H1 (cell line): Measurements from ENCODE around the gene L3MBTL1. TPM values are rescaled to one million over a fixed set of nuclear protein-coding genes. Genes with fewer than 3 reads are reported as not detected.

Experiments used
- CTCF ChIA-PET: fragments of 300-600 bp; sonication (Branson Sonifier 250); formaldehyde crosslinking; loops from one replicate; lab custom pipeline; 2021; ENCODE audit not compliant: partially characterized antibody; lab: Charles Lee
- POLR2A ChIA-PET: fragments of 300-600 bp; sonication (Branson Sonifier 250); formaldehyde crosslinking; loops from one replicate; lab custom pipeline; 2021; ENCODE audit warnings: inconsistent platforms; ENCODE audit not compliant: partially characterized antibody; lab: Charles Lee
- DNase-seq, 2 experiments: peaks; one replicate each; pipeline versions ENCODE4 v3.0.0 to v3.0.0-alpha.2; 2010 to 2022; ENCODE audit warnings: low spot score in 2 of 2, low read depth in 1 of 2, mixed read lengths in 1 of 2
- FAIRE-seq: peaks from 2 replicates; lab custom pipeline; 2011; peaks lifted over from hg19 to GRCh38; lab: Jason Lieb, UNC
- H2AFZ ChIP-seq: 2 replicates; pipeline ENCODE4 v1.8.1; 2012; ENCODE audit warnings: low read length, inconsistent platforms
- H2AK5ac ChIP-seq: 2 replicates; pipeline ENCODE4 v1.6.1; 2013; ENCODE audit warnings: low read depth, low read length
- H2BK120ac ChIP-seq: replicated peaks from 2 replicates; pipeline ENCODE3; 2013; ENCODE audit warnings: low read depth, low read length, inconsistent platforms
- H2BK12ac ChIP-seq: 2 replicates; pipeline ENCODE4 v1.6.1; 2013; ENCODE audit warnings: low read depth, low read length
- H2BK15ac ChIP-seq: 2 replicates; pipeline ENCODE4 v1.6.1; 2013; ENCODE audit warnings: low read length
- H2BK20ac ChIP-seq: 2 replicates; pipeline ENCODE4 v1.6.1; 2013; ENCODE audit warnings: low read length
- H2BK5ac ChIP-seq: 2 replicates; pipeline ENCODE4 v1.6.1; 2013; ENCODE audit warnings: low read depth, low read length
- H3K14ac ChIP-seq: 2 replicates; pipeline ENCODE4 v1.6.1; 2013; ENCODE audit warnings: inconsistent platforms; ENCODE audit not compliant: insufficient read length
- H3K18ac ChIP-seq: 2 replicates; pipeline ENCODE4 v1.6.1; 2013; ENCODE audit warnings: low read length; ENCODE audit errors: extremely low read depth
- H3K23ac ChIP-seq: 2 replicates; pipeline ENCODE4 v1.6.1; 2013; ENCODE audit warnings: inconsistent platforms; ENCODE audit not compliant: insufficient read length
- H3K23me2 ChIP-seq: 2 replicates; pipeline ENCODE4 v1.6.1; 2013; ENCODE audit warnings: low read depth, low read length
- H3K27ac ChIP-seq: 2 replicates; pipeline ENCODE4 v1.6.1; 2011; ENCODE audit warnings: low read depth, low read length, inconsistent platforms
- H3K27me3 ChIP-seq, 4 experiments: replicated peaks in 1 of 4; 1 replicate in 1 of 4; 2 replicates in 3 of 4; pipeline versions ENCODE4 v1.6.1 to v1.8.1; 2011 to 2013; ENCODE audit warnings: low read length in 3 of 4, mild to moderate bottlenecking in 3 of 4, inconsistent platforms in 2 of 4, mixed read lengths in 2 of 4, moderate library complexity in 1 of 4; ENCODE audit not compliant: control insufficient read depth in 3 of 4, insufficient read depth in 3 of 4; ENCODE audit errors: extremely low read depth in 1 of 4
- H3K36me3 ChIP-seq, 4 experiments: 2 replicates each; pipeline versions ENCODE4 v1.6.1 to v1.8.1; 2011 to 2013; ENCODE audit warnings: mild to moderate bottlenecking in 4 of 4, low read length in 3 of 4, moderate library complexity in 2 of 4, control low read depth in 1 of 4, inconsistent platforms in 1 of 4; ENCODE audit not compliant: insufficient read depth in 4 of 4, control insufficient read depth in 2 of 4
- H3K4ac ChIP-seq: replicated peaks from 2 replicates; pipeline ENCODE3; 2013; ENCODE audit warnings: low read length, low read depth, mixed read lengths, inconsistent platforms; ENCODE audit not compliant: insufficient read length
- H3K4me1 ChIP-seq, 4 experiments: replicated peaks in 1 of 4; 1 replicate in 1 of 4; 2 replicates in 3 of 4; pipeline versions ENCODE4 v1.6.1 to v1.8.1; 2011 to 2013; ENCODE audit warnings: low read length in 3 of 4, inconsistent platforms in 2 of 4, mixed read lengths in 1 of 4; ENCODE audit not compliant: insufficient read depth in 4 of 4, control insufficient read depth in 3 of 4
- H3K4me2 ChIP-seq, 2 experiments: 2 replicates each; pipeline versions ENCODE4 v1.6.1 to v1.8.1; 2011 to 2013; ENCODE audit warnings: low read depth in 2 of 2, low read length in 2 of 2, control low read depth in 1 of 2, inconsistent platforms in 1 of 2, mild to moderate bottlenecking in 1 of 2; ENCODE audit not compliant: insufficient read depth in 1 of 2
- H3K4me3 ChIP-seq, 4 experiments: fragments of 200-600, 300-600 bp in 1 of 4; sonication (generic), shearing (Covaris generic), sonication (Bioruptor Twin) in 1 of 4; 2 replicates each; pipeline versions ENCODE4 v1.5.1 to v1.8.1; 2011 to 2016; ENCODE audit warnings: low read length in 4 of 4, low read depth in 3 of 4, control low read depth in 2 of 4, inconsistent platforms in 2 of 4, mild to moderate bottlenecking in 2 of 4, mixed read lengths in 1 of 4, moderate library complexity in 1 of 4; ENCODE audit not compliant: insufficient read depth in 2 of 4; ENCODE audit errors: extremely low read depth in 1 of 4
- H3K56ac ChIP-seq: replicated peaks from 2 replicates; pipeline ENCODE3; 2013; ENCODE audit warnings: low read depth, mild to moderate bottlenecking, mixed read lengths, low read length, inconsistent platforms; ENCODE audit not compliant: insufficient read length
- H3K79me1 ChIP-seq: 2 replicates; pipeline ENCODE4 v1.6.1; 2013; ENCODE audit warnings: low read depth, low read length, control low read depth
- H3K79me2 ChIP-seq, 2 experiments: 2 replicates each; pipeline versions ENCODE4 v1.6.1 to v1.8.1; 2012 to 2013; ENCODE audit warnings: low read length in 2 of 2, mild to moderate bottlenecking in 2 of 2, inconsistent platforms in 1 of 2; ENCODE audit not compliant: insufficient read depth in 2 of 2, control insufficient read depth in 1 of 2
- H3K9ac ChIP-seq, 4 experiments: replicated peaks in 1 of 4; 1 replicate in 1 of 4; 2 replicates in 3 of 4; pipeline versions ENCODE4 v1.6.1 to v1.8.1; 2011 to 2013; ENCODE audit warnings: low read depth in 3 of 4, low read length in 3 of 4, control low read depth in 2 of 4, mild to moderate bottlenecking in 2 of 4, moderate library complexity in 2 of 4, inconsistent platforms in 1 of 4; ENCODE audit errors: extremely low read depth in 1 of 4
- H3K9me3 ChIP-seq, 2 experiments: 2 replicates each; pipeline versions ENCODE4 v1.6.1 to v1.8.1; 2012 to 2013; ENCODE audit warnings: mild to moderate bottlenecking in 2 of 2, moderate library complexity in 2 of 2, control low read depth in 1 of 2, inconsistent platforms in 1 of 2, low read depth in 1 of 2, low read length in 1 of 2, mixed read lengths in 1 of 2; ENCODE audit not compliant: insufficient read depth in 2 of 2
- H4K20me1 ChIP-seq, 2 experiments: replicated peaks in 1 of 2; 2 replicates each; pipeline versions ENCODE3 to v1.8.1; 2011 to 2013; ENCODE audit warnings: inconsistent platforms in 2 of 2, low read length in 2 of 2, mild to moderate bottlenecking in 1 of 2; ENCODE audit not compliant: insufficient read depth in 2 of 2, control insufficient read depth in 1 of 2
- H4K5ac ChIP-seq: 2 replicates; pipeline ENCODE4 v1.6.1; 2013; ENCODE audit warnings: low read length, low read depth, mixed read lengths, inconsistent platforms; ENCODE audit not compliant: insufficient read length
- H4K8ac ChIP-seq: 2 replicates; pipeline ENCODE4 v1.8.0; 2013; ENCODE audit warnings: mild to moderate bottlenecking, moderate library complexity, low read length, inconsistent platforms; ENCODE audit not compliant: insufficient read depth; ENCODE audit errors: extremely low read depth
- H4K91ac ChIP-seq: replicated peaks from 2 replicates; pipeline ENCODE3; 2013; ENCODE audit warnings: low read length, mixed read lengths, inconsistent platforms; ENCODE audit not compliant: insufficient read length
- CTBP2 ChIP-seq: IDR thresholded peaks from 2 replicates; pipeline ENCODE4 v1.7.0; 2011; ENCODE audit warnings: borderline replicate concordance, mild to moderate bottlenecking, moderate library complexity, mixed read lengths, low read length; ENCODE audit not compliant: insufficient read depth, insufficient read length
- WGBS, 2 experiments: shearing (Covaris generic) in 1 of 2; methylation state at CpG; one replicate each; pipeline versions ENCODE4 v1.1.6 to v1.1.7; 2013 to 2015; ENCODE audit warnings: low lambda C conversion rate in 2 of 2, mixed read lengths in 2 of 2, inconsistent platforms in 1 of 2, low coverage in 1 of 2, missing lambda C conversion rate in 1 of 2; ENCODE audit not compliant: insufficient replicate concordance in 2 of 2, insufficient coverage in 1 of 2, insufficient read length in 1 of 2; ENCODE audit errors: extremely low coverage in 1 of 2, missing lambda C conversion rate in 1 of 2; 5-methylcytosine and 5-hydroxymethylcytosine counted together
- polyA plus RNA-seq, 7 experiments: library from polyadenylated mRNA; depleted of rRNA in 3 of 7; stranded (reverse) in 5 of 7; unstranded in 2 of 7; fragments of >200 nt in 5 of 7; fragments of 200-250 nt in 2 of 7; gene quantifications; 1 replicate in 5 of 7; 2 replicates in 1 of 7; 4 replicates in 1 of 7; pipeline versions ENCODE4 v1.2.1 to v1.2.3, GENCODE V29; 2011 to 2013; ENCODE audit warnings: missing spikeins in 2 of 7, mixed read lengths in 2 of 7
- total RNA-seq: library from RNA; stranded (reverse); fragmentation: NEBNext Ultra II Directional; extraction: Animal tissue kit (Norgen Biotek cat#: 25700); gene quantifications from 2 replicates; pipeline ENCODE4 v1.2.1, GENCODE V29; 2021

L3MBTL1 gene
- total and polyA plus RNA-seq, 2 of the 8 experiments (the other 6 are each of a cell fraction or from before 2014, with no cell fraction given) = 11.9 to 17.0 TPM

DNA sequence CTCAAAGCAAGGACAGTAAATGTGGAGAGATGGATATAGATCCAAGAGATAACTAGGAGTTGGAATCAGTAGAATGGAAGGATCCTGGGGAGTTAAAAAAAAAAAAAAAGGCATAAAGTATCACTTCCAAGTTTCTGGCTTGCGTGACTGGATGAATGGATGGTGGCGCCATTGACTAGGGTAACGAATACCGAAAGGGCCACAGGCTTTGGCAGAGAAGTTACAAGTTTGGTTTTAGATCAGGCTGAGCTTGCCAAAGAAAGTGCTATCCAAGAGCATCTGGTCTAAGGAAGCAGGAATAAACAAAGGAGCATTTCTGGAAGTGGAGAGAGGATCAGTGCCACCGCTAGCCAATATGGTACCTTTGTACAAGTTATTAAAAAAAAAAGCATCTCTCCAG, 17.5 kb downstream of the L3MBTL1 start:
- no peaks in the 10 kb centered on the region for H3K23me2 ChIP-seq
- peaks cover 0 to 2% of the 10 kb centered on the region in 2 experiments for H4K20me1 ChIP-seq
- H3K27me3 ChIP-seq = no peaks in the 10 kb centered on the region
- H4K5ac ChIP-seq = no peak overlapping the region
- no peaks in the 10 kb centered on the region for H3K4me1 ChIP-seq
- FAIRE-seq (no peak), DNase-seq (no peak)
- no peak overlapping the region for H2BK120ac ChIP-seq
- no peak overlapping the region for H3K4me2 ChIP-seq
- H3K4me3 ChIP-seq = no peak overlapping the region
- H3K18ac ChIP-seq = no peak overlapping the region
- H2AFZ ChIP-seq = no peak overlapping the region
- H3K27ac ChIP-seq = no peak overlapping the region
- H2BK20ac ChIP-seq = no peak overlapping the region
- no peaks in the 10 kb centered on the region; a peak in 1 of 8 replicates for H3K36me3 ChIP-seq
- 88% methylated on average over 5 of the region's 5 CpGs; no CpG with 5 or more reads in 1 of the 2 experiments for WGBS, 2 experiments
- H3K14ac ChIP-seq = no peak overlapping the region
- H2BK12ac ChIP-seq = no peak overlapping the region
- H3K9ac ChIP-seq = no peak overlapping the region
- no peak for TF ChIP-seq CTBP2
- no peak overlapping the region for H2BK5ac ChIP-seq
- H4K91ac ChIP-seq = no peak overlapping the region
- H3K9me3 ChIP-seq = no peaks in the 10 kb centered on the region
- H4K8ac ChIP-seq = no peak overlapping the region
- peaks cover 2% of the 10 kb centered on the region; the same call in 1 of the 2 replicates for H3K79me1 ChIP-seq
- H2AK5ac ChIP-seq = no peak overlapping the region
- POLR2A ChIA-PET = interaction anchor here (1.0 to 1.4 kb wide), 2 partner anchors 13 to 68 kb away, joined by 4 to 6 read pairs; partner anchors contain the start of gene SRSF6
- no peak overlapping the region for H2BK15ac ChIP-seq
- no peak overlapping the region for H3K56ac ChIP-seq
- H3K79me2 ChIP-seq = no peaks in the 10 kb centered on the region
- H3K4ac ChIP-seq = no peak overlapping the region
- CTCF ChIA-PET = interaction anchor here (7.3 kb wide), 1 partner anchor 13 kb away, joined by 54 read pairs; no protein-coding TSS in a partner anchor
- no peak overlapping the region for H3K23ac ChIP-seq
